Superior temporal gyrus (tissue), 1 donor: Measurements from ENCODE around the gene GPR153.
A peak's percentile ranks its signal among the peaks of the same experiment; 100 is the strongest.

Experiments
- DNase-seq: peaks from one replicate; pipeline ENCODE4 v3.0.0-alpha.2; 2016; ENCODE audit errors: extremely low spot score

GPR153 gene

GRCh38 chr1:6269720-6270400 lies 9.0 kb upstream of the GPR153 start:
- no peak for DNase-seq

GRCh38 chr1:6269296-6269695 lies 8.4 kb upstream of the GPR153 start:
- DNase-seq: no peak

- no peak for DNase-seq
These were observed 7.5 kb upstream of the GPR153 start for GRCh38 chr1:6268415-6268814.

- DNase-seq: peak; percentile 22
These were observed 6.9 kb upstream of the GPR153 start for GRCh38 chr1:6267686-6268322.

DNA sequence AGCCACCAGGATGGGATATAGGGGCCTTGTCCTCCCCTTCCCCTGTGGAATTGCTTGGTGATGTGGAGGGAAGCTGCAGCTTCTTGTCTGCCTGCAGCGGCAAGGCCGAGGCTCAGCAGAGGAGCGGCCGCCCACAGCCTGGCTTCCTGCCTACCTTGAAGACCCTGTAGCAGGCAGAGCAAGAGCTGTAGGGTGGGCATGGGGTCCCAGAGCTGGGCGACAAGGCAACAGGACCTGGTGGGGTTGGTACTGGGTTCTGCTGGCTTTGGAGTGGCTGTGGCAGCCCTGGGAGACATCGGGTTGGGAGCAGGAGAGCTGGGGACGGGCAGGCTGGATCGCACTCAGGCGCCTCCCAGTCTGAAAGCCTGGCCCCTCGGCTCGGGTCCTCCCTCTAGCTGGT lies 5.7 kb upstream of the GPR153 start:
- no peak for DNase-seq

- DNase-seq: no peak
These were observed 4.3 kb upstream of the GPR153 start for GRCh38 chr1:6265151-6265550.

GRCh38 chr1:6263716-6264115 lies 2.8 kb upstream of the GPR153 start:
- no peak for DNase-seq

- no peak for DNase-seq
These were observed 1.9 kb upstream of the GPR153 start for GRCh38 chr1:6262555-6263420.

DNA sequence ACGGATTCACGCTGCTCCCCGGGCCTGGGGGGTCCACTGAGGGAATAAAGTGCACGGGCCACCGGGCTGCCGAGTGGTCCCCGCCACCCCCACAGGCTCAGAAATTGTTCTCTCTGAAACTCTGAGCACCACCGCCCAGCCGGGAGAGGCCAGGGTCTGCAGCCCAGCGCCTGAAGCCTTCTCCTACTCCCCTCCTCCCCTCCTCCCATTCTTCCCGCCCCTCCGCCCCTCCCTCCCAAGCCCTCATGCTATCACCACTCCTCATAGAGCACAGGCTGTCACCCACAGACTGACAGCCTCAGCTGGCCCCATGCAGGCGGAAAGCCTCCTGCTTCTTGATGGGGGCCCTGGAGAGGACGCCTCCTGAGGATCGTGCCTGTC lies 707 bp upstream of the GPR153 start:
- DNase-seq: no peak

- DNase-seq: no peak
These were observed 414 bp downstream of the GPR153 start for GRCh38 chr1:6260433-6260934.

GRCh38 chr1:6259491-6260362 lies 1.2 kb downstream of the GPR153 start:
- DNase-seq: peak; percentile 25

DNA sequence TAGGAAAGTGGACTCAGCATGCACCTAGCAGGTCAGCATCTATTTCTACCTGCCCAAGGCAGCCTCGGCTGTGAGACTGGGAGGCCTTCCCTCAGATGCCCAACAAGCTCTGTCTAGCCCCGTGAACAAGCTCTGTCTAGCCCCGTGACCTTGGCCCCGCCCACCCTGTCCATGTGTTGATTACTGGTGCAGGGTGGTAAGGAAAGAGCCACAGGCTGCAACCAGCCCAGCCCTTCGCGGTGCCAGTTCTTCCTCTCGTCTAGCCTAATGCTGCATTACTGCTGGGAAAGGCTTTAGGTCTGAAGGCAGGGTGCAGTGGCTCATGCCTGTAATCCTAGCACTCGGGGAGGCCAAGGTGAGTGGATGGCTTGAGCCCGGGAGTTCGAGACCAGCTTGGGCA lies 2.2 kb downstream of the GPR153 start:
- DNase-seq: no peak

GRCh38 chr1:6257541-6258069 lies 3.3 kb downstream of the GPR153 start:
- DNase-seq: no peak

DNA sequence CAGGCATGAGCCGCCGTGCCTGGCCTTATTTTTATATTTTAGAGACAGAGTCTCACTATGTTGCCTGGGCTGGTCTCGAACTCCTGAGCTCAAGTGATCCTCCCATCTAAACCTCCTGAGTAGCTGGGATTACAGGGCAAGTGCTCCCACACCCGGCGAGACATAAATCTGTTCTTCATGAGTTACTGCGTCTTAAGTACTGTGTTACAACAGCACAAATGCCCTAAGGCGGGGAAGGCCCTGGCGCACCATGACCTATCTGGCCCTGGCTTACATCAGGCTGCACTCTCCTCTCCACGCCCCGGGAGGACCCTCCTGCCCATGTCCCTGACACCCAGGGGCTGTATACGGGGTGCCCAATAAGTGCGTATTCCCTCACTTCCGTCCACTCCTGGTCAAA lies 4.3 kb downstream of the GPR153 start:
- no peak for DNase-seq

DNA sequence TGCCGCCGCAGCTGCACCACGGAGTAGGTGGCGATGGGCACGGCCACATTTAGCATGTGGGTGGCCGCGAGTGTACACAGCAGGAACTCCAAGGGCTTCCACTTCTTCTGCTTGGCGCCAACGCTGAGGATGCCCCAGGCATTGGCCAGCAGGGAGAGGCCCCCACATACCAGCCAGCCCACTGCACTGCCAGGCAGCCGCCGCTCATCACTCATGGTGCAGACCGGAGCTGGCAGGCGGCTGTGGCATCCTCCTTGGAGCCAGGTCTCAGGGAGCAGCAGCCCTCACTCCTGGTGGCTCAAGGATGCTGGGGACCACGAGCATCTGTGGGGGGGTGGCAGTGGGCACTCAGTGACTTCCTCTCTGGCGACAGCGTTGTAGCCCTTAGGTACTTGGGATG lies 6.2 kb downstream of the GPR153 start:
- no peak for DNase-seq

- no peak for DNase-seq
These were observed 7.5 kb downstream of the GPR153 start for GRCh38 chr1:6253380-6253779.

- DNase-seq: no peak
These were observed 8.6 kb downstream of the GPR153 start for GRCh38 chr1:6252374-6252710.

- DNase-seq: no peak
These were observed 9.1 kb downstream of the GPR153 start for GRCh38 chr1:6251681-6252373.

DNA sequence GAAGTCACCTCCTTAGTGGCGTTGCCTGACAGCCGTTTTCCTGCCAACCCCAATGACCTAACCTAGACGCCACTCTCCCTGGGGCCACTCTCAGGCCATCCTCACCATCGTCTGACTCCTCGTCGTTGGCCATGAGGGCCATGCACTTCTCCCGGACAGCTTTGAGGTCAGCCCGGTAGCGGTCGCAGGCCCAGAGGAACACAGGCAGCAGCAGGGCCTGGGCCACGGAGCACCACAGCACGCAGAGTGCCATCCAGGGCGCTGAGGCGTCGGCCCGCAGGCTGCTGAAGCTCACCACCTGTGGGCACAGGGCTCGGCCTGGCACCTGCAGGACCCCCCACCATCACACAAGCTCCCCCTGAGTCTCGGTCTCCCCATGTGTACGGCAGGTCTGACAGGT lies 9.7 kb downstream of the GPR153 start:
- DNase-seq: no peak

DNA sequence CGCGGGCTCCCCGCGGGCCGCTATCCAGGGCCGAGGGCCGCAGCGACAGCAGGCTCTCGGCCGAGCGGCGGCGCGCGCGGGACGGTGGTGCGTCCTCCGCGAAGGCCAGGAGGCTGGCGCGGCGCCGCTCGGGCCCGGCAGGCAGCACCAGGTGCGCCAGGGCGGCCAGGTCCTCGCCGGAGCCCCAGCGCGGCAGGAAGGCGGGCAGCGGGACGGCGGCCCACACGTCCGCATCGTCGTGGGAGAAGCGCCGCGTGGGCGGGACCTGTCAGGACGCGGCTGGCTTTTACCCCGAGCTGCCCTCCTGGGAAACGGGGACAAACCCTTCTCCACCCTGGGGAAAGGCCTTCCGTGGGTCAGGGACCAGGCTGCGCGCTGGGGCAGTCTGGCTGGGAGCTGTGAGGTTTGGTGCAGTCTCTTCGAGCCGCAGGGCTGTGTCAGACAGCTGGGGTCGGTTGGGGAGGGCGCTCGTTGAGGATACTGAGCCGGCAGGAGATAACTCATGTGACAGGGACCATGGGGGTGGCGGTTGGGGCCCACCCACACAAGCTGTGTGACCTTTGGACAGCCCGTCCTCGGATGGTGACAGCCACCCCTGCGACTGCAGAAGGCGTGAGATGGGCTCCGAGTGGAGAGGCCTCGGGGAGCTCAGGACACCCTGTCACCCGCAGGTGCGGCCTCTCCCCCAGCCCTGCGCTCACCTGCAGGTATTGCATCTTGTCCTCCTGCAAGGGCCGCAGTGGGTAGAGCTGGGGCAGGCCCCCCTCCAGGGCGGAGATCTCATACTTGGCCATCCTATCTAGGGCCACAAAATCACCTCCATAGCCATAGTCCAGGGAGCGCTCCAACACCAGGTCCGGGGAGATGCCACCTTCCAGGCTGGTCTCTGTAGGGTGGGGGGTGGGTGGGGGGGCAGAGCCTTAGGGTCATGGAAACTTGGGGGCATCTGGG lies 10.9 kb downstream of the GPR153 start:
- DNase-seq: no peak
